ENCODE results near the gene PLCB1. TPM values are rescaled to one million over a fixed set of nuclear protein-coding genes. Genes with fewer than 3 reads are reported as not detected.

The PLCB1 gene
- total RNA-seq, 1 experiment from 2014 or later, result 3.5 TPM

GRCh38 chr20:8400486-8400885, 268.4 kb downstream of the PLCB1 start:
- no peak for DNase-seq (ENCODE audit: low spot score)

- DNase-seq (ENCODE audit: low spot score), result no peak
These were observed 269.5 kb downstream of the PLCB1 start for GRCh38 chr20:8401556-8401955.

GRCh38 chr20:8402798-8403197, 270.7 kb downstream of the PLCB1 start:
- DNase-seq (ENCODE audit: low spot score), result no peak

GRCh38 chr20:8404912-8405635, 273.0 kb downstream of the PLCB1 start:
- no peak for DNase-seq (ENCODE audit: low spot score)

- DNase-seq (ENCODE audit: low spot score), result no peak
These were observed 274.3 kb downstream of the PLCB1 start for GRCh38 chr20:8406391-8406790.

GRCh38 chr20:8408587-8409307, 276.7 kb downstream of the PLCB1 start:
- DNase-seq (ENCODE audit: low spot score), result no peak

GRCh38 chr20:8413691-8414090, 281.6 kb downstream of the PLCB1 start:
- no peak for DNase-seq (ENCODE audit: low spot score)

GRCh38 chr20:8414586-8415274, 282.7 kb downstream of the PLCB1 start:
- DNase-seq (ENCODE audit: low spot score), result no peak

- DNase-seq (ENCODE audit: low spot score), result no peak
These were observed 289.9 kb downstream of the PLCB1 start for GRCh38 chr20:8421981-8422380.

GRCh38 chr20:8423482-8423881, 291.4 kb downstream of the PLCB1 start:
- no peak for DNase-seq (ENCODE audit: low spot score)

GRCh38 chr20:8424010-8424409, 291.9 kb downstream of the PLCB1 start:
- DNase-seq (ENCODE audit: low spot score), result no peak

GRCh38 chr20:8425016-8425415, 292.9 kb downstream of the PLCB1 start:
- no peak for DNase-seq (ENCODE audit: low spot score)

GRCh38 chr20:8425802-8426201, 293.7 kb downstream of the PLCB1 start:
- DNase-seq (ENCODE audit: low spot score), result no peak

- DNase-seq (ENCODE audit: low spot score), result no peak
These were observed 295.5 kb downstream of the PLCB1 start for GRCh38 chr20:8427419-8428040.

- DNase-seq (ENCODE audit: low spot score), result no peak
These were observed 296.9 kb downstream of the PLCB1 start for GRCh38 chr20:8428988-8429387.

GRCh38 chr20:8431538-8432434, 299.7 kb downstream of the PLCB1 start:
- DNase-seq (ENCODE audit: low spot score), result no peak

- DNase-seq (ENCODE audit: low spot score), result no peak
These were observed 300.5 kb downstream of the PLCB1 start for GRCh38 chr20:8432435-8433148.

- no peak for DNase-seq (ENCODE audit: low spot score)
These were observed 301.2 kb downstream of the PLCB1 start for GRCh38 chr20:8433291-8433690.

- DNase-seq (ENCODE audit: low spot score), result no peak
These were observed 302.3 kb downstream of the PLCB1 start for GRCh38 chr20:8434326-8434876.

All from HT-29 (cell line).